ENCODE measurements around the gene KIF3C.

DNA sequence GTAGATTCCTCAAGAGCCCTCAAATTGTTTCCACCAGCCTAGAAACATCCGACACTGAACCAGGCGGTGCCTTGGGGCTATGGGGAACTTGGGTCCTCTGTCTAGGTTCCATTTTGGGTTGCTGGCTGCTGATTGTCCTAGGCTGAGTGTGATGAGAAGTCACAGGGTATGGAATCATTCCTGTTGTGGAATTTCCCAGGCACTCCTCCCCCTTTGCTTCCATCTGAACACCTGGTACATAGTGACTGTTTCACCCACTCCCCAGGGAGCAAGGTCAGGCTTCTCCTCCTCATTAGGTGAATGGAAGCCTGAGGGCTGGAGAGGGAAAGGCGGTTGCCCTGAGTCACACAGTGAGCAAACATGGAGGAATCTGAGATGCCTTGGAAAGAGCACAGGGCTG lies 4.5 kb downstream of the KIF3C start:
- no peak for TF ChIP-seq EZH2 (IDR thresholded peaks at IDR 0.05; ENCODE audit: borderline replicate concordance, low read length)
- TF ChIP-seq, protein P1, sequence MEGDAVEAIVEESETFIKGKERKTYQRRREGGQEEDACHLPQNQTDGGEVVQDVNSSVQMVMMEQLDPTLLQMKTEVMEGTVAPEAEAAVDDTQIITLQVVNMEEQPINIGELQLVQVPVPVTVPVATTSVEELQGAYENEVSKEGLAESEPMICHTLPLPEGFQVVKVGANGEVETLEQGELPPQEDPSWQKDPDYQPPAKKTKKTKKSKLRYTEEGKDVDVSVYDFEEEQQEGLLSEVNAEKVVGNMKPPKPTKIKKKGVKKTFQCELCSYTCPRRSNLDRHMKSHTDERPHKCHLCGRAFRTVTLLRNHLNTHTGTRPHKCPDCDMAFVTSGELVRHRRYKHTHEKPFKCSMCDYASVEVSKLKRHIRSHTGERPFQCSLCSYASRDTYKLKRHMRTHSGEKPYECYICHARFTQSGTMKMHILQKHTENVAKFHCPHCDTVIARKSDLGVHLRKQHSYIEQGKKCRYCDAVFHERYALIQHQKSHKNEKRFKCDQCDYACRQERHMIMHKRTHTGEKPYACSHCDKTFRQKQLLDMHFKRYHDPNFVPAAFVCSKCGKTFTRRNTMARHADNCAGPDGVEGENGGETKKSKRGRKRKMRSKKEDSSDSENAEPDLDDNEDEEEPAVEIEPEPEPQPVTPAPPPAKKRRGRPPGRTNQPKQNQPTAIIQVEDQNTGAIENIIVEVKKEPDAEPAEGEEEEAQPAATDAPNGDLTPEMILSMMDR (IDR thresholded peaks at IDR 0.05; ENCODE audit: low read length) = no peak
